ENCODE measurements around the gene SHISA5. TPM values are rescaled to one million over a fixed set of nuclear protein-coding genes. Genes with fewer than 3 reads are reported as not detected.

SHISA5 gene
- total RNA-seq, 1 donor from 2014 or later, result 188 TPM

- H3K27me3 Mint-ChIP-seq (ENCODE audit: low read depth), result no peaks in the 10 kb centered on the region
- no peaks in the 10 kb centered on the region for H3K9me3 Mint-ChIP-seq (ENCODE audit: low read depth)
- H3K4me3 Mint-ChIP-seq (ENCODE audit: unreplicated experiment), result peak overlapping the region; percentile 100
- no peak for DNase-seq (ENCODE audit: low spot score)
- H3K27ac Mint-ChIP-seq (ENCODE audit: unreplicated experiment), result peak overlapping the region; percentile 100
- no peak for TF ChIP-seq CTCF (IDR thresholded peaks at IDR 0.05)
- peaks cover 19% of the 10 kb centered on the region for H3K36me3 Mint-ChIP-seq (ENCODE audit: low read depth)
- H3K4me1 Mint-ChIP-seq (ENCODE audit: low read depth), result peaks cover 28% of the 10 kb centered on the region
These were observed 31.4 kb downstream of the SHISA5 start for GRCh38 chr3:48472673-48472922.

- Mint-ChIP-seq H3K36me3 (ENCODE audit: low read depth) (peaks cover 19% of the 10 kb centered on the region), H3K4me1 (ENCODE audit: low read depth) (peaks cover 52% of the 10 kb centered on the region), H3K27me3 (ENCODE audit: low read depth) (no peaks in the 10 kb centered on the region), H3K4me3 (ENCODE audit: unreplicated experiment) (no peak overlapping the region), H3K27ac (ENCODE audit: unreplicated experiment) (peak overlapping the region; percentile 66), H3K9me3 (ENCODE audit: low read depth) (no peaks in the 10 kb centered on the region)
- DNase-seq (ENCODE audit: low spot score), result no peak
- TF ChIP-seq CTCF (IDR thresholded peaks at IDR 0.05), result no peak
These were observed 33.7 kb downstream of the SHISA5 start for GRCh38 chr3:48470286-48470685.

- no peak overlapping the region for H3K4me3 Mint-ChIP-seq (ENCODE audit: unreplicated experiment)
- H3K36me3 Mint-ChIP-seq (ENCODE audit: low read depth), result peaks cover 19% of the 10 kb centered on the region
- no peak for DNase-seq (ENCODE audit: low spot score)
- peaks cover 57% of the 10 kb centered on the region for H3K4me1 Mint-ChIP-seq (ENCODE audit: low read depth)
- H3K27me3 Mint-ChIP-seq (ENCODE audit: low read depth), result no peaks in the 10 kb centered on the region
- peak overlapping the region; percentile 65 for H3K27ac Mint-ChIP-seq (ENCODE audit: unreplicated experiment)
- TF ChIP-seq CTCF (IDR thresholded peaks at IDR 0.05), result no peak
- no peaks in the 10 kb centered on the region for H3K9me3 Mint-ChIP-seq (ENCODE audit: low read depth)
These were observed 34.7 kb downstream of the SHISA5 start for GRCh38 chr3:48469046-48469915.

- H3K36me3 Mint-ChIP-seq (ENCODE audit: low read depth), result peaks cover 19% of the 10 kb centered on the region
- H3K4me3 Mint-ChIP-seq (ENCODE audit: unreplicated experiment), result peak overlapping the region; percentile 1
- no peak for TF ChIP-seq CTCF (IDR thresholded peaks at IDR 0.05)
- peak overlapping the region; percentile 100 for H3K27ac Mint-ChIP-seq (ENCODE audit: unreplicated experiment)
- DNase-seq (ENCODE audit: low spot score), result no peak
- no peaks in the 10 kb centered on the region for H3K27me3 Mint-ChIP-seq (ENCODE audit: low read depth)
- peaks cover 54% of the 10 kb centered on the region for H3K4me1 Mint-ChIP-seq (ENCODE audit: low read depth)
- H3K9me3 Mint-ChIP-seq (ENCODE audit: low read depth), result no peaks in the 10 kb centered on the region
These were observed 35.6 kb downstream of the SHISA5 start for GRCh38 chr3:48468329-48468731.

- Mint-ChIP-seq H3K9me3 (ENCODE audit: low read depth) (no peaks in the 10 kb centered on the region), H3K27me3 (ENCODE audit: low read depth) (no peaks in the 10 kb centered on the region), H3K36me3 (ENCODE audit: low read depth) (peaks cover 17% of the 10 kb centered on the region), H3K4me1 (ENCODE audit: low read depth) (peaks cover 49% of the 10 kb centered on the region), H3K27ac (ENCODE audit: unreplicated experiment) (peak overlapping the region; percentile 100), H3K4me3 (ENCODE audit: unreplicated experiment) (peak overlapping the region; percentile 77)
- peak; percentile 10 for TF ChIP-seq CTCF (IDR thresholded peaks at IDR 0.05)
- DNase-seq (ENCODE audit: low spot score), result no peak
These were observed 36.3 kb downstream of the SHISA5 start for GRCh38 chr3:48467473-48468267.

Data from chondrocyte (in vitro differentiated cells).